H1 (cell line): Measurements from ENCODE around the gene STRN4. TPM values are rescaled to one million over a fixed set of nuclear protein-coding genes. Genes with fewer than 3 reads are reported as not detected.

Experiments
- CTCF ChIA-PET: fragments of 300-600 bp; sonication (Branson Sonifier 250); formaldehyde crosslinking; loops from one replicate; lab custom pipeline; 2021; ENCODE audit not compliant: partially characterized antibody; lab: Charles Lee
- POLR2A ChIA-PET: fragments of 300-600 bp; sonication (Branson Sonifier 250); formaldehyde crosslinking; loops from one replicate; lab custom pipeline; 2021; ENCODE audit warnings: inconsistent platforms; ENCODE audit not compliant: partially characterized antibody; lab: Charles Lee
- DNase-seq, 2 experiments: peaks; one replicate each; pipeline versions ENCODE4 v3.0.0 to v3.0.0-alpha.2; 2010 to 2022; ENCODE audit warnings: low spot score in 2 of 2, low read depth in 1 of 2, mixed read lengths in 1 of 2
- FAIRE-seq: peaks from 2 replicates; lab custom pipeline; 2011; peaks lifted over from hg19 to GRCh38; lab: Jason Lieb, UNC
- H2AFZ ChIP-seq: 2 replicates; pipeline ENCODE4 v1.8.1; 2012; ENCODE audit warnings: low read length, inconsistent platforms
- H2AK5ac ChIP-seq: 2 replicates; pipeline ENCODE4 v1.6.1; 2013; ENCODE audit warnings: low read depth, low read length
- H2BK120ac ChIP-seq: replicated peaks from 2 replicates; pipeline ENCODE3; 2013; ENCODE audit warnings: low read depth, low read length, inconsistent platforms
- H2BK12ac ChIP-seq: 2 replicates; pipeline ENCODE4 v1.6.1; 2013; ENCODE audit warnings: low read depth, low read length
- H2BK15ac ChIP-seq: 2 replicates; pipeline ENCODE4 v1.6.1; 2013; ENCODE audit warnings: low read length
- H2BK20ac ChIP-seq: 2 replicates; pipeline ENCODE4 v1.6.1; 2013; ENCODE audit warnings: low read length
- H2BK5ac ChIP-seq: 2 replicates; pipeline ENCODE4 v1.6.1; 2013; ENCODE audit warnings: low read depth, low read length
- H3K14ac ChIP-seq: 2 replicates; pipeline ENCODE4 v1.6.1; 2013; ENCODE audit warnings: inconsistent platforms; ENCODE audit not compliant: insufficient read length
- H3K18ac ChIP-seq: 2 replicates; pipeline ENCODE4 v1.6.1; 2013; ENCODE audit warnings: low read length; ENCODE audit errors: extremely low read depth
- H3K23ac ChIP-seq: 2 replicates; pipeline ENCODE4 v1.6.1; 2013; ENCODE audit warnings: inconsistent platforms; ENCODE audit not compliant: insufficient read length
- H3K23me2 ChIP-seq: 2 replicates; pipeline ENCODE4 v1.6.1; 2013; ENCODE audit warnings: low read depth, low read length
- H3K27ac ChIP-seq: 2 replicates; pipeline ENCODE4 v1.6.1; 2011; ENCODE audit warnings: low read depth, low read length, inconsistent platforms
- H3K27me3 ChIP-seq, 4 experiments: replicated peaks in 1 of 4; 1 replicate in 1 of 4; 2 replicates in 3 of 4; pipeline versions ENCODE4 v1.6.1 to v1.8.1; 2011 to 2013; ENCODE audit warnings: low read length in 3 of 4, mild to moderate bottlenecking in 3 of 4, inconsistent platforms in 2 of 4, mixed read lengths in 2 of 4, moderate library complexity in 1 of 4; ENCODE audit not compliant: control insufficient read depth in 3 of 4, insufficient read depth in 3 of 4; ENCODE audit errors: extremely low read depth in 1 of 4
- H3K36me3 ChIP-seq, 4 experiments: 2 replicates each; pipeline versions ENCODE4 v1.6.1 to v1.8.1; 2011 to 2013; ENCODE audit warnings: mild to moderate bottlenecking in 4 of 4, low read length in 3 of 4, moderate library complexity in 2 of 4, control low read depth in 1 of 4, inconsistent platforms in 1 of 4; ENCODE audit not compliant: insufficient read depth in 4 of 4, control insufficient read depth in 2 of 4
- H3K4ac ChIP-seq: replicated peaks from 2 replicates; pipeline ENCODE3; 2013; ENCODE audit warnings: low read length, low read depth, mixed read lengths, inconsistent platforms; ENCODE audit not compliant: insufficient read length
- H3K4me1 ChIP-seq, 4 experiments: replicated peaks in 1 of 4; 1 replicate in 1 of 4; 2 replicates in 3 of 4; pipeline versions ENCODE4 v1.6.1 to v1.8.1; 2011 to 2013; ENCODE audit warnings: low read length in 3 of 4, inconsistent platforms in 2 of 4, mixed read lengths in 1 of 4; ENCODE audit not compliant: insufficient read depth in 4 of 4, control insufficient read depth in 3 of 4
- H3K4me2 ChIP-seq, 2 experiments: 2 replicates each; pipeline versions ENCODE4 v1.6.1 to v1.8.1; 2011 to 2013; ENCODE audit warnings: low read depth in 2 of 2, low read length in 2 of 2, control low read depth in 1 of 2, inconsistent platforms in 1 of 2, mild to moderate bottlenecking in 1 of 2; ENCODE audit not compliant: insufficient read depth in 1 of 2
- H3K4me3 ChIP-seq, 4 experiments: fragments of 200-600, 300-600 bp in 1 of 4; sonication (generic), shearing (Covaris generic), sonication (Bioruptor Twin) in 1 of 4; 2 replicates each; pipeline versions ENCODE4 v1.5.1 to v1.8.1; 2011 to 2016; ENCODE audit warnings: low read length in 4 of 4, low read depth in 3 of 4, control low read depth in 2 of 4, inconsistent platforms in 2 of 4, mild to moderate bottlenecking in 2 of 4, mixed read lengths in 1 of 4, moderate library complexity in 1 of 4; ENCODE audit not compliant: insufficient read depth in 2 of 4; ENCODE audit errors: extremely low read depth in 1 of 4
- H3K56ac ChIP-seq: replicated peaks from 2 replicates; pipeline ENCODE3; 2013; ENCODE audit warnings: low read depth, mild to moderate bottlenecking, mixed read lengths, low read length, inconsistent platforms; ENCODE audit not compliant: insufficient read length
- H3K79me1 ChIP-seq: 2 replicates; pipeline ENCODE4 v1.6.1; 2013; ENCODE audit warnings: low read depth, low read length, control low read depth
- H3K79me2 ChIP-seq, 2 experiments: 2 replicates each; pipeline versions ENCODE4 v1.6.1 to v1.8.1; 2012 to 2013; ENCODE audit warnings: low read length in 2 of 2, mild to moderate bottlenecking in 2 of 2, inconsistent platforms in 1 of 2; ENCODE audit not compliant: insufficient read depth in 2 of 2, control insufficient read depth in 1 of 2
- H3K9ac ChIP-seq, 4 experiments: replicated peaks in 1 of 4; 1 replicate in 1 of 4; 2 replicates in 3 of 4; pipeline versions ENCODE4 v1.6.1 to v1.8.1; 2011 to 2013; ENCODE audit warnings: low read depth in 3 of 4, low read length in 3 of 4, control low read depth in 2 of 4, mild to moderate bottlenecking in 2 of 4, moderate library complexity in 2 of 4, inconsistent platforms in 1 of 4; ENCODE audit errors: extremely low read depth in 1 of 4
- H3K9me3 ChIP-seq, 2 experiments: 2 replicates each; pipeline versions ENCODE4 v1.6.1 to v1.8.1; 2012 to 2013; ENCODE audit warnings: mild to moderate bottlenecking in 2 of 2, moderate library complexity in 2 of 2, control low read depth in 1 of 2, inconsistent platforms in 1 of 2, low read depth in 1 of 2, low read length in 1 of 2, mixed read lengths in 1 of 2; ENCODE audit not compliant: insufficient read depth in 2 of 2
- H4K20me1 ChIP-seq, 2 experiments: replicated peaks in 1 of 2; 2 replicates each; pipeline versions ENCODE3 to v1.8.1; 2011 to 2013; ENCODE audit warnings: inconsistent platforms in 2 of 2, low read length in 2 of 2, mild to moderate bottlenecking in 1 of 2; ENCODE audit not compliant: insufficient read depth in 2 of 2, control insufficient read depth in 1 of 2
- H4K5ac ChIP-seq: 2 replicates; pipeline ENCODE4 v1.6.1; 2013; ENCODE audit warnings: low read length, low read depth, mixed read lengths, inconsistent platforms; ENCODE audit not compliant: insufficient read length
- H4K8ac ChIP-seq: 2 replicates; pipeline ENCODE4 v1.8.0; 2013; ENCODE audit warnings: mild to moderate bottlenecking, moderate library complexity, low read length, inconsistent platforms; ENCODE audit not compliant: insufficient read depth; ENCODE audit errors: extremely low read depth
- H4K91ac ChIP-seq: replicated peaks from 2 replicates; pipeline ENCODE3; 2013; ENCODE audit warnings: low read length, mixed read lengths, inconsistent platforms; ENCODE audit not compliant: insufficient read length
- CBX5 ChIP-seq: fragments of 300-800, 300-1000 bp; sonication (generic); IDR thresholded peaks from 2 replicates; pipeline ENCODE4 v1.7.1; 2016; ENCODE audit warnings: antibody characterized with exemption, low read length, low read depth
- CEBPB ChIP-seq: IDR thresholded peaks from 2 replicates; pipeline ENCODE4 v1.6.1; 2012; ENCODE audit warnings: low read depth, low read length
- CREB1 ChIP-seq: IDR thresholded peaks from 2 replicates; pipeline ENCODE4 v1.6.1; 2012; ENCODE audit warnings: inconsistent platforms
- EZH2 ChIP-seq: fragments of 200-600 bp; sonication (generic); IDR thresholded peaks from 2 replicates; pipeline ENCODE4 v1.7.1; 2012; ENCODE audit warnings: low read depth, mild to moderate bottlenecking, moderate library complexity, low read length, inconsistent platforms; ENCODE audit not compliant: severe bottlenecking
- GABPA ChIP-seq: IDR thresholded peaks from 2 replicates; pipeline ENCODE4 v1.6.1; 2011; ENCODE audit warnings: mild to moderate bottlenecking, low read length, moderate library complexity, borderline replicate concordance; ENCODE audit not compliant: insufficient read depth
- POLR2AphosphoS5 ChIP-seq: IDR thresholded peaks from 2 replicates; pipeline ENCODE4 v1.6.1; 2011; ENCODE audit warnings: low read depth, low read length
- SIN3A ChIP-seq, 2 experiments: IDR thresholded peaks in 1 of 2; conservative IDR thresholded peaks in 1 of 2; 2 replicates each; pipeline ENCODE4 v1.6.1; 2011 to 2012; ENCODE audit warnings: low read length in 2 of 2, improper control_type of control experiment in 1 of 2, low read depth in 1 of 2, mild to moderate bottlenecking in 1 of 2
- YY1 ChIP-seq: IDR thresholded peaks from 2 replicates; pipeline ENCODE4 v1.6.1; 2011; ENCODE audit warnings: low read depth, mild to moderate bottlenecking, low read length
- WGBS, 2 experiments: shearing (Covaris generic) in 1 of 2; methylation state at CpG; one replicate each; pipeline versions ENCODE4 v1.1.6 to v1.1.7; 2013 to 2015; ENCODE audit warnings: low lambda C conversion rate in 2 of 2, mixed read lengths in 2 of 2, inconsistent platforms in 1 of 2, low coverage in 1 of 2, missing lambda C conversion rate in 1 of 2; ENCODE audit not compliant: insufficient replicate concordance in 2 of 2, insufficient coverage in 1 of 2, insufficient read length in 1 of 2; ENCODE audit errors: extremely low coverage in 1 of 2, missing lambda C conversion rate in 1 of 2; 5-methylcytosine and 5-hydroxymethylcytosine counted together
- polyA plus RNA-seq, 7 experiments: library from polyadenylated mRNA; depleted of rRNA in 3 of 7; stranded (reverse) in 5 of 7; unstranded in 2 of 7; fragments of >200 nt in 5 of 7; fragments of 200-250 nt in 2 of 7; gene quantifications; 1 replicate in 5 of 7; 2 replicates in 1 of 7; 4 replicates in 1 of 7; pipeline versions ENCODE4 v1.2.1 to v1.2.3, GENCODE V29; 2011 to 2013; ENCODE audit warnings: missing spikeins in 2 of 7, mixed read lengths in 2 of 7
- total RNA-seq: library from RNA; stranded (reverse); fragmentation: NEBNext Ultra II Directional; extraction: Animal tissue kit (Norgen Biotek cat#: 25700); gene quantifications from 2 replicates; pipeline ENCODE4 v1.2.1, GENCODE V29; 2021
- TF ChIP-seq, protein P1 (sequence below), 3 experiments: IDR thresholded peaks; 1 replicate in 2 of 3; 2 replicates in 1 of 3; pipeline versions ENCODE4 v1.5.1 to v1.6.1; 2011; ENCODE audit warnings: low read length in 3 of 3, mild to moderate bottlenecking in 3 of 3, inconsistent platforms in 2 of 3, low read depth in 1 of 3, moderate library complexity in 1 of 3; ENCODE audit not compliant: insufficient read depth in 1 of 3; ENCODE audit errors: control extremely low read depth in 1 of 3

STRN4 gene
- total and polyA plus RNA-seq, 2 of the 8 experiments (the other 6 are each of a cell fraction or from before 2014, with no cell fraction given): 120 to 187 TPM

DNA sequence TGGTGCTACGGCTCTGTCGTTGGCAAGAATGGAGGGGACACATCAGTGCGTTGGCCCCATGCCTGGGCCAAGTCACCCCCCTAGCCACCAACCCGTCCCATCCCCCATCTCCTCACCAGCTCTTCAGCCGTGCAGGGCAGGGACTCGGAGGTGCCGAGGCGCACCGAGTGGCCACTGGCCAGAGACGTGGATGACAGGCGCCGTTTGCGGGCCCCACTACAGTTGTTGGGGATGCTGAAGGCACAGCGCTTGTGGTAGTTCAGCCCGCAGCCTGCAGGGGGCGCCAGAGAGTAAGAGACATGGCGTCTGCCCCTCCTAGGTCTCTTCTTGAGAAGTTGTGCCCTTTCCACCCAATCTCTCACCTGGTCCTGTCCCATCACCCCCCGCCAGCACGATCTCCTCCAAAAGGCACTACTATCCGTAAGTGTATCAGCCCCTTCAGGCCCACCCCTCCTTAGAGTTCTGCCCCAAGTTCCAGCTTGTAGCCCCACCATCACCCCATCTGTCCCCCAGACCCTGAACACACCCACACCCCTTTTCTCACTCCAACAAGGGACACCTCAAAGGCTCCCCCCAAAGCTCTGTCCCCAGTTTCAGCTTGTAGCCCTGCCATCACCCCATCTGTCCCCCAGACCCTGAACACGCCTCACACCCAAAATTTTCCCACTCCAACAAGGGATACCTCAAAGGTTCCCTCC is 41.7 kb downstream of the STRN4 start:
- Histone ChIP-seq H4K5ac (no peak overlapping the region), H2BK5ac (peak overlapping the region; percentile 26; the same call in 1 of the 2 replicates), H3K27me3 (no peaks in the 10 kb centered on the region), H2BK12ac (no peak overlapping the region), H4K8ac (peak overlapping the region; percentile 58), H3K4me1 (peaks cover 0 to 1% (median 0%) of the 10 kb centered on the region in 4 experiments; a peak in 1 of 7 replicates), H3K79me1 (no peaks in the 10 kb centered on the region), H3K4ac (no peak overlapping the region), H2AFZ (no peak overlapping the region), H4K91ac (no peak overlapping the region), H3K9me3 (no peaks in the 10 kb centered on the region), H3K14ac (no peak overlapping the region), H2BK120ac (no peak overlapping the region), H3K4me2 (no peak overlapping the region), H3K18ac (no peak overlapping the region), H4K20me1 (peaks cover 5 to 10% of the 10 kb centered on the region in 2 experiments), H3K56ac (no peak overlapping the region), H3K23me2 (no peaks in the 10 kb centered on the region), H3K27ac (no peak overlapping the region), H2AK5ac (no peak overlapping the region), H3K79me2 (no peaks in the 10 kb centered on the region), H2BK20ac (no peak overlapping the region), H2BK15ac (no peak overlapping the region), H3K9ac (no peak overlapping the region), H3K23ac (no peak overlapping the region), H3K4me3 (no peak overlapping the region), H3K36me3 (peaks cover 2 to 51% (median 39%) of the 10 kb centered on the region in 4 experiments)
- ChIA-PET POLR2A (interaction anchor here (0.6 to 1.6 kb wide), 9 partner anchors 10 to 265 kb away, joined by 3 to 7 read pairs (median 3); no protein-coding TSS in a partner anchor), CTCF (interaction anchor here (0.6 to 7.2 kb wide), 30 partner anchors 8 to 424 kb away, joined by 3 to 188 read pairs (median 4); partner anchors contain the start of genes CALM3 and PRKD2)
- FAIRE-seq (peak; percentile 58), DNase-seq (peak in 1 of 2 experiments; percentile 100)
- 61% methylated on average over 21 of the region's 21 CpGs; no CpG with 5 or more reads in 1 of the 2 experiments for WGBS, 2 experiments
- TF ChIP-seq YY1 (peak; percentile 91), CEBPB (no peak), CREB1 (peak; percentile 34; the same call in 1 of the 2 replicates), GABPA (peak; percentile 72; the same call in 1 of the 2 replicates), SIN3A (conservative IDR thresholded peaks at IDR 0.05 in 1 of 2, IDR thresholded peaks at IDR 0.05 in 1 of 2; ENCODE audit: low read depth in 1 of 2, low read length in 2 of 2) (peak in 1 of 2 experiments; percentile 52; a peak in 1 of 4 replicates), CBX5 (no peak), EZH2 (no peak), POLR2AphosphoS5 (0 out of 2 replicates have a peak, but pooled peaks have one; percentile 28)
- TF ChIP-seq, protein P1, sequence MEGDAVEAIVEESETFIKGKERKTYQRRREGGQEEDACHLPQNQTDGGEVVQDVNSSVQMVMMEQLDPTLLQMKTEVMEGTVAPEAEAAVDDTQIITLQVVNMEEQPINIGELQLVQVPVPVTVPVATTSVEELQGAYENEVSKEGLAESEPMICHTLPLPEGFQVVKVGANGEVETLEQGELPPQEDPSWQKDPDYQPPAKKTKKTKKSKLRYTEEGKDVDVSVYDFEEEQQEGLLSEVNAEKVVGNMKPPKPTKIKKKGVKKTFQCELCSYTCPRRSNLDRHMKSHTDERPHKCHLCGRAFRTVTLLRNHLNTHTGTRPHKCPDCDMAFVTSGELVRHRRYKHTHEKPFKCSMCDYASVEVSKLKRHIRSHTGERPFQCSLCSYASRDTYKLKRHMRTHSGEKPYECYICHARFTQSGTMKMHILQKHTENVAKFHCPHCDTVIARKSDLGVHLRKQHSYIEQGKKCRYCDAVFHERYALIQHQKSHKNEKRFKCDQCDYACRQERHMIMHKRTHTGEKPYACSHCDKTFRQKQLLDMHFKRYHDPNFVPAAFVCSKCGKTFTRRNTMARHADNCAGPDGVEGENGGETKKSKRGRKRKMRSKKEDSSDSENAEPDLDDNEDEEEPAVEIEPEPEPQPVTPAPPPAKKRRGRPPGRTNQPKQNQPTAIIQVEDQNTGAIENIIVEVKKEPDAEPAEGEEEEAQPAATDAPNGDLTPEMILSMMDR (IDR thresholded peaks at IDR 0.05; ENCODE audit: control extremely low read depth in 1 of 3, insufficient read depth in 1 of 3, low read depth in 1 of 3, low read length in 3 of 3): peak; percentile 89 to 96 (median 89)
